ENCODE data around the gene DPM3.

Gene DPM3

GRCh38 chr1:155176544-155177071, 36.3 kb upstream of the DPM3 start:
- H3K9ac ChIP-seq (ENCODE audit: low read depth, low read length, poor library complexity, severe bottlenecking): peak overlapping the region; percentile 37
- no peaks in the 10 kb centered on the region for H3K9me3 ChIP-seq (ENCODE audit: insufficient read depth, low read depth, low read length)
- H4K20me1 ChIP-seq (ENCODE audit: insufficient read depth, low read length, poor library complexity, severe bottlenecking): no peaks in the 10 kb centered on the region
- H3K79me2 ChIP-seq (ENCODE audit: insufficient read depth, low read length): peaks cover 11% of the 10 kb centered on the region
- no peaks in the 10 kb centered on the region for H3K36me3 ChIP-seq (ENCODE audit: insufficient read depth, low read length)
- H3K9me2 ChIP-seq (replicated peaks; ENCODE audit: low read depth, low read length): no peaks in the 10 kb centered on the region
- H3K4me2 ChIP-seq (ENCODE audit: low read depth, low read length, poor library complexity, severe bottlenecking): peak overlapping the region; percentile 92
- peak overlapping the region; percentile 14; the same call in 1 of the 2 replicates for H2AFZ ChIP-seq (ENCODE audit: low read length)
- H3K4me3 ChIP-seq (ENCODE audit: low read length, poor library complexity, severe bottlenecking): peak overlapping the region; percentile 32
- H3K4me1 ChIP-seq (ENCODE audit: insufficient read depth, low read length, poor library complexity, severe bottlenecking): peaks cover 27% of the 10 kb centered on the region
- H3K27me3 ChIP-seq (ENCODE audit: insufficient read depth, low read length, poor library complexity, severe bottlenecking): no peaks in the 10 kb centered on the region
- TF ChIP-seq, protein P1, sequence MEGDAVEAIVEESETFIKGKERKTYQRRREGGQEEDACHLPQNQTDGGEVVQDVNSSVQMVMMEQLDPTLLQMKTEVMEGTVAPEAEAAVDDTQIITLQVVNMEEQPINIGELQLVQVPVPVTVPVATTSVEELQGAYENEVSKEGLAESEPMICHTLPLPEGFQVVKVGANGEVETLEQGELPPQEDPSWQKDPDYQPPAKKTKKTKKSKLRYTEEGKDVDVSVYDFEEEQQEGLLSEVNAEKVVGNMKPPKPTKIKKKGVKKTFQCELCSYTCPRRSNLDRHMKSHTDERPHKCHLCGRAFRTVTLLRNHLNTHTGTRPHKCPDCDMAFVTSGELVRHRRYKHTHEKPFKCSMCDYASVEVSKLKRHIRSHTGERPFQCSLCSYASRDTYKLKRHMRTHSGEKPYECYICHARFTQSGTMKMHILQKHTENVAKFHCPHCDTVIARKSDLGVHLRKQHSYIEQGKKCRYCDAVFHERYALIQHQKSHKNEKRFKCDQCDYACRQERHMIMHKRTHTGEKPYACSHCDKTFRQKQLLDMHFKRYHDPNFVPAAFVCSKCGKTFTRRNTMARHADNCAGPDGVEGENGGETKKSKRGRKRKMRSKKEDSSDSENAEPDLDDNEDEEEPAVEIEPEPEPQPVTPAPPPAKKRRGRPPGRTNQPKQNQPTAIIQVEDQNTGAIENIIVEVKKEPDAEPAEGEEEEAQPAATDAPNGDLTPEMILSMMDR (conservative IDR thresholded peaks at IDR 0.05; ENCODE audit: low read length): peak; percentile 89
- no peak for TF ChIP-seq EZH2phosphoT487 (IDR thresholded peaks at IDR 0.05; ENCODE audit: borderline replicate concordance)
- peaks cover 5% of the 10 kb centered on the region for H3F3A ChIP-seq (ENCODE audit: low read depth)

- no peaks in the 10 kb centered on the region for H3K9me3 ChIP-seq (ENCODE audit: insufficient read depth, low read depth, low read length)
- H3K36me3 ChIP-seq (ENCODE audit: insufficient read depth, low read length): no peaks in the 10 kb centered on the region
- peaks cover 27% of the 10 kb centered on the region for H3K4me1 ChIP-seq (ENCODE audit: insufficient read depth, low read length, poor library complexity, severe bottlenecking)
- H3K9me2 ChIP-seq (replicated peaks; ENCODE audit: low read depth, low read length): no peaks in the 10 kb centered on the region
- H3K9ac ChIP-seq (ENCODE audit: low read depth, low read length, poor library complexity, severe bottlenecking): peak overlapping the region; percentile 12
- H2AFZ ChIP-seq (ENCODE audit: low read length): no peak overlapping the region
- H4K20me1 ChIP-seq (ENCODE audit: insufficient read depth, low read length, poor library complexity, severe bottlenecking): no peaks in the 10 kb centered on the region
- TF ChIP-seq EZH2phosphoT487 (IDR thresholded peaks at IDR 0.05; ENCODE audit: borderline replicate concordance): no peak
- TF ChIP-seq, protein P1 (conservative IDR thresholded peaks at IDR 0.05; ENCODE audit: low read length): peak; percentile 34
- H3K4me2 ChIP-seq (ENCODE audit: low read depth, low read length, poor library complexity, severe bottlenecking): peak overlapping the region; percentile 92
- peaks cover 5% of the 10 kb centered on the region for H3F3A ChIP-seq (ENCODE audit: low read depth)
- H3K79me2 ChIP-seq (ENCODE audit: insufficient read depth, low read length): peaks cover 17% of the 10 kb centered on the region
- H3K4me3 ChIP-seq (ENCODE audit: low read length, poor library complexity, severe bottlenecking): peak overlapping the region; percentile 8
- no peaks in the 10 kb centered on the region for H3K27me3 ChIP-seq (ENCODE audit: insufficient read depth, low read length, poor library complexity, severe bottlenecking)
These were observed 35.6 kb upstream of the DPM3 start for GRCh38 chr1:155175927-155176371.

DNA sequence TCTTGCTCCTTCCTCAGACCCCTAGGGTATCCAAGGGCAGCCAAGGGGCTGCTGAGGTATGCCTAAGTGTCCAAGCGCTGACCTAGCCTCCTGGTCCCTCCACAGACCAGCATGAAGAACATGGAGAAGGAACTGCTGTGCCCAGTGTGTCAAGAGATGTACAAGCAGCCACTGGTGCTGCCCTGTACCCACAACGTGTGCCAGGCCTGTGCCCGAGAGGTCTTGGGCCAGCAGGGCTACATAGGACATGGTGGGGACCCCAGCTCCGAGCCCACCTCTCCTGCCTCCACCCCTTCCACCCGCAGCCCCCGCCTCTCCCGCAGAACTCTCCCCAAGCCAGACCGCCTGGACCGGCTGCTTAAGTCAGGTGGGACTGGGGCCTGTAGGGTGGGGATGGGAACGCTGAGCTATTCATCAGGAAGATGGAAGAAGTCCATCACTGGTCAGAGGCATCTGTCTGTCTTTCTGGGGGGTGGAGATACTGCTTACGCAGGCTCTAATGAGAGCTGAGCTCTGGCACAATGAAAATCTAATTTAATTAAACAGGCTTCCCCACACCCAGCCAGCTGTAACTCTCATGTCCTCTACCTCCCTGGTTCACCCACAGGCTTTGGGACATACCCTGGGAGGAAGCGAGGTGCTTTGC, 35.1 kb upstream of the DPM3 start:
- Histone ChIP-seq H3K9me3 (ENCODE audit: insufficient read depth, low read depth, low read length) (no peaks in the 10 kb centered on the region), H2AFZ (ENCODE audit: low read length) (no peak overlapping the region), H3K79me2 (ENCODE audit: insufficient read depth, low read length) (peaks cover 19% of the 10 kb centered on the region), H3K27me3 (ENCODE audit: insufficient read depth, low read length, poor library complexity, severe bottlenecking) (no peaks in the 10 kb centered on the region), H3F3A (ENCODE audit: low read depth) (peaks cover 5% of the 10 kb centered on the region), H3K9me2 (replicated peaks; ENCODE audit: low read depth, low read length) (no peaks in the 10 kb centered on the region), H4K20me1 (ENCODE audit: insufficient read depth, low read length, poor library complexity, severe bottlenecking) (no peaks in the 10 kb centered on the region), H3K4me1 (ENCODE audit: insufficient read depth, low read length, poor library complexity, severe bottlenecking) (peaks cover 27% of the 10 kb centered on the region), H3K36me3 (ENCODE audit: insufficient read depth, low read length) (no peaks in the 10 kb centered on the region), H3K4me2 (ENCODE audit: low read depth, low read length, poor library complexity, severe bottlenecking) (peak overlapping the region; percentile 92), H3K4me3 (ENCODE audit: low read length, poor library complexity, severe bottlenecking) (no peak overlapping the region), H3K9ac (ENCODE audit: low read depth, low read length, poor library complexity, severe bottlenecking) (peak overlapping the region; percentile 94)
- TF ChIP-seq EZH2phosphoT487 (IDR thresholded peaks at IDR 0.05; ENCODE audit: borderline replicate concordance): no peak
- TF ChIP-seq, protein P1 (conservative IDR thresholded peaks at IDR 0.05; ENCODE audit: low read length): no peak
